ENCODE results near the gene PREX1. TPM values are rescaled to one million over a fixed set of nuclear protein-coding genes. Genes with fewer than 3 reads are reported as not detected.
A peak's percentile ranks its signal among the peaks of the same experiment; 100 is the strongest.

The PREX1 gene
- total and polyA plus RNA-seq, 2 experiments from 2014 or later = 2.4 to 10.3 TPM

DNA sequence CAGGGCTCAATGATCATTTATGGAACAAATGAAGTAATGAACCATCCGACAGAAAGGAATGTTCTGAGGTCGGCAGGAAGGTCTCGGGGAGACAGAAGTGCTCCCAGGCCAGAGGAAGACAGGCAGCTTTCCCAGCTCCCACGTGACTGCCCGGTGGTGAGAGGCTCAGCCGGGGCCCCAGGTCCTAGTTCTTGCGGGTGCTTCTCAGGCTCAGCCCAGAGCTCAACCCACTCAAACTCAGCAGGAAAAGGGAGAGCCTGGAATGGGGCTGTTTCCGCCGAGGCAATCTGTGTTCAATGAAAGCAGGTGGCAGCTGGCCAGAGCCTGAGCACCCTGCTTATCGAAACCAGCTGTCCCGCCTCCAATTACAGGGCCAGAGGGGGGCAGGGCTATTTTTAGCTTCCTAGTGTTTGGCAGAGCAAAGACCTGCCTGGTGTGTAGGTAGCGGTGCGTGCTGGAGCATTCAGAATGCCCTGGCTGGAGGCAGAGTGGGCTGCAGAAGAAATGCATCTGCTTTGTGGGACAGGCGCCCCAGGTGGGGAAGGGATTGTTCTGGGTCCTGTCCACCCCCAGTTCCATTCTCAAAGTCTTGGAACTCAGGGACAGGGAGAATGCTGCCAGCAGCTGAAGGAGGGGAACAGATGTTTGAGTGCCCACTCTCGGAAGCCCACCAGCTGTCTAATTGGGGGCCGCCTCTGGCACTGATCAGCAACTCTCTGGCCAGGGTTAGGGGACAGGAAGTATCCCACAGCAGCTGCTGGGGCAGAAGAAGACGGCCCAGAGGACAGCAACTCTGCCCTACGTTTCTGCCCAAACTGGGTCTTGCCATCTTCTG, 145.1 kb downstream of the PREX1 start:
- Mint-ChIP-seq H3K4me1 (peaks cover 18% of the 10 kb centered on the region), H3K36me3 (ENCODE audit: low read depth) (peaks cover 2% of the 10 kb centered on the region; the same call in 1 of the 3 replicates), H3K4me3 (no peak overlapping the region), H3K9me3 (no peaks in the 10 kb centered on the region; the same call in 2 of the 3 replicates), H3K27me3 (ENCODE audit: insufficient read depth, low read depth, poor library complexity) (peaks cover 5% of the 10 kb centered on the region), H3K27ac (0 out of 2 replicates have a peak overlapping the region, but pooled peaks have one; percentile 28)
- peaks cover 17% of the 10 kb centered on the region for H3K4me1 ChIP-seq (ENCODE audit: insufficient read depth)
- H3K27ac ChIP-seq (ENCODE audit: low read depth) = peak overlapping the region; percentile 70
- ATAC-seq = peak; percentile 82
- H4K20me1 ChIP-seq (replicated peaks; ENCODE audit: insufficient read depth) = no peaks in the 10 kb centered on the region
- H3K27me3 ChIP-seq (ENCODE audit: insufficient read depth) = no peaks in the 10 kb centered on the region
- no peaks in the 10 kb centered on the region for H3K79me2 ChIP-seq (replicated peaks; ENCODE audit: insufficient read depth)
- peak overlapping the region; percentile 72 for H2AFZ ChIP-seq
- DNase-seq (ENCODE audit: low spot score) = peak; percentile 79
- peak overlapping the region; percentile 23; the same call in 1 of the 2 replicates for H3K4me3 ChIP-seq
- H3K4me2 ChIP-seq = peak overlapping the region; percentile 73
- H3K36me3 ChIP-seq (ENCODE audit: insufficient read depth) = no peaks in the 10 kb centered on the region
- no peak for TF ChIP-seq JUNB (IDR thresholded peaks at IDR 0.05; ENCODE audit: unreplicated experiment)
- TF ChIP-seq, protein P1, sequence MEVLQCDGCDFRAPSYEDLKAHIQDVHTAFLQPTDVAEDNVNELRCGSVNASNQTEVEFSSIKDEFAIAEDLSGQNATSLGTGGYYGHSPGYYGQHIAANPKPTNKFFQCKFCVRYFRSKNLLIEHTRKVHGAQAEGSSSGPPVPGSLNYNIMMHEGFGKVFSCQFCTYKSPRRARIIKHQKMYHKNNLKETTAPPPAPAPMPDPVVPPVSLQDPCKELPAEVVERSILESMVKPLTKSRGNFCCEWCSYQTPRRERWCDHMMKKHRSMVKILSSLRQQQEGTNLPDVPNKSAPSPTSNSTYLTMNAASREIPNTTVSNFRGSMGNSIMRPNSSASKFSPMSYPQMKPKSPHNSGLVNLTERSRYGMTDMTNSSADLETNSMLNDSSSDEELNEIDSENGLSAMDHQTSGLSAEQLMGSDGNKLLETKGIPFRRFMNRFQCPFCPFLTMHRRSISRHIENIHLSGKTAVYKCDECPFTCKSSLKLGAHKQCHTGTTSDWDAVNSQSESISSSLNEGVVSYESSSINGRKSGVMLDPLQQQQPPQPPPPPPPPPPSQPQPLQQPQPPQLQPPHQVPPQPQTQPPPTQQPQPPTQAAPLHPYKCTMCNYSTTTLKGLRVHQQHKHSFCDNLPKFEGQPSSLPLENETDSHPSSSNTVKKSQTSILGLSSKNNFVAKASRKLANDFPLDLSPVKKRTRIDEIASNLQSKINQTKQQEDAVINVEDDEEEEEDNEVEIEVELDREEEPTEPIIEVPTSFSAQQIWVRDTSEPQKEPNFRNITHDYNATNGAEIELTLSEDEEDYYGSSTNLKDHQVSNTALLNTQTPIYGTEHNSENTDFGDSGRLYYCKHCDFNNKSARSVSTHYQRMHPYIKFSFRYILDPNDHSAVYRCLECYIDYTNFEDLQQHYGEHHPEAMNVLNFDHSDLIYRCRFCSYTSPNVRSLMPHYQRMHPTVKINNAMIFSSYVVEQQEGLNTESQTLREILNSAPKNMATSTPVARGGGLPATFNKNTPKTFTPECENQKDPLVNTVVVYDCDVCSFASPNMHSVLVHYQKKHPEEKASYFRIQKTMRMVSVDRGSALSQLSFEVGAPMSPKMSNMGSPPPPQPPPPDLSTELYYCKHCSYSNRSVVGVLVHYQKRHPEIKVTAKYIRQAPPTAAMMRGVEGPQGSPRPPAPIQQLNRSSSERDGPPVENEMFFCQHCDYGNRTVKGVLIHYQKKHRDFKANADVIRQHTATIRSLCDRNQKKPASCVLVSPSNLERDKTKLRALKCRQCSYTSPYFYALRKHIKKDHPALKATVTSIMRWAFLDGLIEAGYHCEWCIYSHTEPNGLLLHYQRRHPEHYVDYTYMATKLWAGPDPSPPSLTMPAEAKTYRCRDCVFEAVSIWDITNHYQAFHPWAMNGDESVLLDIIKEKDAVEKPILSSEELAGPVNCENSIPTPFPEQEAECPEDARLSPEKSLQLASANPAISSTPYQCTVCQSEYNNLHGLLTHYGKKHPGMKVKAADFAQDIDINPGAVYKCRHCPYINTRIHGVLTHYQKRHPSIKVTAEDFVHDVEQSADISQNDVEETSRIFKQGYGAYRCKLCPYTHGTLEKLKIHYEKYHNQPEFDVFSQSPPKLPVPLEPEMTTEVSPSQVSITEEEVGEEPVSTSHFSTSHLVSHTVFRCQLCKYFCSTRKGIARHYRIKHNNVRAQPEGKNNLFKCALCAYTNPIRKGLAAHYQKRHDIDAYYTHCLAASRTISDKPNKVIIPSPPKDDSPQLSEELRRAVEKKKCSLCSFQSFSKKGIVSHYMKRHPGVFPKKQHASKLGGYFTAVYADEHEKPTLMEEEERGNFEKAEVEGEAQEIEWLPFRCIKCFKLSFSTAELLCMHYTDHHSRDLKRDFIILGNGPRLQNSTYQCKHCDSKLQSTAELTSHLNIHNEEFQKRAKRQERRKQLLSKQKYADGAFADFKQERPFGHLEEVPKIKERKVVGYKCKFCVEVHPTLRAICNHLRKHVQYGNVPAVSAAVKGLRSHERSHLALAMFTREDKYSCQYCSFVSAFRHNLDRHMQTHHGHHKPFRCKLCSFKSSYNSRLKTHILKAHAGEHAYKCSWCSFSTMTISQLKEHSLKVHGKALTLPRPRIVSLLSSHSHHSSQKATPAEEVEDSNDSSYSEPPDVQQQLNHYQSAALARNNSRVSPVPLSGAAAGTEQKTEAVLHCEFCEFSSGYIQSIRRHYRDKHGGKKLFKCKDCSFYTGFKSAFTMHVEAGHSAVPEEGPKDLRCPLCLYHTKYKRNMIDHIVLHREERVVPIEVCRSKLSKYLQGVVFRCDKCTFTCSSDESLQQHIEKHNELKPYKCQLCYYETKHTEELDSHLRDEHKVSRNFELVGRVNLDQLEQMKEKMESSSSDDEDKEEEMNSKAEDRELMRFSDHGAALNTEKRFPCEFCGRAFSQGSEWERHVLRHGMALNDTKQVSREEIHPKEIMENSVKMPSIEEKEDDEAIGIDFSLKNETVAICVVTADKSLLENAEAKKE (CRISPR knock-in tag; IDR thresholded peaks at IDR 0.05) = no peak
- TF ChIP-seq, protein P2, sequence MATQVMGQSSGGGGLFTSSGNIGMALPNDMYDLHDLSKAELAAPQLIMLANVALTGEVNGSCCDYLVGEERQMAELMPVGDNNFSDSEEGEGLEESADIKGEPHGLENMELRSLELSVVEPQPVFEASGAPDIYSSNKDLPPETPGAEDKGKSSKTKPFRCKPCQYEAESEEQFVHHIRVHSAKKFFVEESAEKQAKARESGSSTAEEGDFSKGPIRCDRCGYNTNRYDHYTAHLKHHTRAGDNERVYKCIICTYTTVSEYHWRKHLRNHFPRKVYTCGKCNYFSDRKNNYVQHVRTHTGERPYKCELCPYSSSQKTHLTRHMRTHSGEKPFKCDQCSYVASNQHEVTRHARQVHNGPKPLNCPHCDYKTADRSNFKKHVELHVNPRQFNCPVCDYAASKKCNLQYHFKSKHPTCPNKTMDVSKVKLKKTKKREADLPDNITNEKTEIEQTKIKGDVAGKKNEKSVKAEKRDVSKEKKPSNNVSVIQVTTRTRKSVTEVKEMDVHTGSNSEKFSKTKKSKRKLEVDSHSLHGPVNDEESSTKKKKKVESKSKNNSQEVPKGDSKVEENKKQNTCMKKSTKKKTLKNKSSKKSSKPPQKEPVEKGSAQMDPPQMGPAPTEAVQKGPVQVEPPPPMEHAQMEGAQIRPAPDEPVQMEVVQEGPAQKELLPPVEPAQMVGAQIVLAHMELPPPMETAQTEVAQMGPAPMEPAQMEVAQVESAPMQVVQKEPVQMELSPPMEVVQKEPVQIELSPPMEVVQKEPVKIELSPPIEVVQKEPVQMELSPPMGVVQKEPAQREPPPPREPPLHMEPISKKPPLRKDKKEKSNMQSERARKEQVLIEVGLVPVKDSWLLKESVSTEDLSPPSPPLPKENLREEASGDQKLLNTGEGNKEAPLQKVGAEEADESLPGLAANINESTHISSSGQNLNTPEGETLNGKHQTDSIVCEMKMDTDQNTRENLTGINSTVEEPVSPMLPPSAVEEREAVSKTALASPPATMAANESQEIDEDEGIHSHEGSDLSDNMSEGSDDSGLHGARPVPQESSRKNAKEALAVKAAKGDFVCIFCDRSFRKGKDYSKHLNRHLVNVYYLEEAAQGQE (IDR thresholded peaks at IDR 0.05; ENCODE audit: unreplicated experiment) = no peak
- TF ChIP-seq, protein P3, sequence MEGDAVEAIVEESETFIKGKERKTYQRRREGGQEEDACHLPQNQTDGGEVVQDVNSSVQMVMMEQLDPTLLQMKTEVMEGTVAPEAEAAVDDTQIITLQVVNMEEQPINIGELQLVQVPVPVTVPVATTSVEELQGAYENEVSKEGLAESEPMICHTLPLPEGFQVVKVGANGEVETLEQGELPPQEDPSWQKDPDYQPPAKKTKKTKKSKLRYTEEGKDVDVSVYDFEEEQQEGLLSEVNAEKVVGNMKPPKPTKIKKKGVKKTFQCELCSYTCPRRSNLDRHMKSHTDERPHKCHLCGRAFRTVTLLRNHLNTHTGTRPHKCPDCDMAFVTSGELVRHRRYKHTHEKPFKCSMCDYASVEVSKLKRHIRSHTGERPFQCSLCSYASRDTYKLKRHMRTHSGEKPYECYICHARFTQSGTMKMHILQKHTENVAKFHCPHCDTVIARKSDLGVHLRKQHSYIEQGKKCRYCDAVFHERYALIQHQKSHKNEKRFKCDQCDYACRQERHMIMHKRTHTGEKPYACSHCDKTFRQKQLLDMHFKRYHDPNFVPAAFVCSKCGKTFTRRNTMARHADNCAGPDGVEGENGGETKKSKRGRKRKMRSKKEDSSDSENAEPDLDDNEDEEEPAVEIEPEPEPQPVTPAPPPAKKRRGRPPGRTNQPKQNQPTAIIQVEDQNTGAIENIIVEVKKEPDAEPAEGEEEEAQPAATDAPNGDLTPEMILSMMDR (conservative IDR thresholded peaks at IDR 0.05; ENCODE audit: low read depth in 2 of 2) = no peak
- H3F3A ChIP-seq (replicated peaks; ENCODE audit: low read depth) = no peaks in the 10 kb centered on the region
- no peaks in the 10 kb centered on the region for H3K9me2 ChIP-seq (ENCODE audit: insufficient read depth)
